HS-5 (cell line): ENCODE data around the gene PRPF40B.

Experiments
- DNase-seq: peaks from one replicate; pipeline ENCODE4 v3.0.0-alpha.2; 2012; ENCODE audit warnings: low read depth

PRPF40B gene

GRCh38 chr12:49636574-49636973 is 13.2 kb downstream of the PRPF40B start:
- no peak for DNase-seq

GRCh38 chr12:49636979-49637755 is 13.8 kb downstream of the PRPF40B start:
- no peak for DNase-seq

GRCh38 chr12:49641748-49642369 is 18.5 kb downstream of the PRPF40B start:
- DNase-seq: no peak

- DNase-seq: no peak
Measured at GRCh38 chr12:49642370-49642802, 19.0 kb downstream of the PRPF40B start.

GRCh38 chr12:49643135-49643534 is 19.8 kb downstream of the PRPF40B start:
- no peak for DNase-seq

GRCh38 chr12:49643961-49644619 is 20.7 kb downstream of the PRPF40B start:
- DNase-seq: no peak

GRCh38 chr12:49644620-49644994 is 21.2 kb downstream of the PRPF40B start:
- no peak for DNase-seq

- DNase-seq: no peak
Measured at GRCh38 chr12:49645146-49646039, 22.0 kb downstream of the PRPF40B start.

GRCh38 chr12:49646331-49646830 is 23.0 kb downstream of the PRPF40B start:
- DNase-seq: no peak

- DNase-seq: no peak
Measured at GRCh38 chr12:49646871-49647654, 23.7 kb downstream of the PRPF40B start.

- DNase-seq: no peak
Measured at GRCh38 chr12:49647827-49648711, 24.7 kb downstream of the PRPF40B start.

- no peak for DNase-seq
Measured at GRCh38 chr12:49648712-49649003, 25.3 kb downstream of the PRPF40B start.

GRCh38 chr12:49649445-49649844 is 26.1 kb downstream of the PRPF40B start:
- no peak for DNase-seq

GRCh38 chr12:49649892-49650291 is 26.5 kb downstream of the PRPF40B start:
- DNase-seq: no peak

GRCh38 chr12:49651855-49652254 is 28.5 kb downstream of the PRPF40B start:
- no peak for DNase-seq

- no peak for DNase-seq
Measured at GRCh38 chr12:49652921-49653520, 29.7 kb downstream of the PRPF40B start.

GRCh38 chr12:49654715-49655114 is 31.4 kb downstream of the PRPF40B start:
- DNase-seq: no peak

- DNase-seq: no peak
Measured at GRCh38 chr12:49655595-49656236, 32.4 kb downstream of the PRPF40B start.

GRCh38 chr12:49658276-49658675 is 34.9 kb downstream of the PRPF40B start:
- DNase-seq: no peak
